GM21619 (cell line): ENCODE measurements around the gene PEX19.
A peak's percentile ranks its signal among the peaks of the same experiment; 100 is the strongest.
"Not testable (repeated sequence)": the region's sequence is repeated elsewhere in the genome, so short reads cannot be mapped to it uniquely, and the experiment has no call there.

Experiments
- ATAC-seq: cut with Tn5 transposase; IDR thresholded peaks from one replicate; pipeline ENCODE4 v1.9.1; 2021; ENCODE audit not compliant: unreplicated experiment

Gene PEX19, protein sequence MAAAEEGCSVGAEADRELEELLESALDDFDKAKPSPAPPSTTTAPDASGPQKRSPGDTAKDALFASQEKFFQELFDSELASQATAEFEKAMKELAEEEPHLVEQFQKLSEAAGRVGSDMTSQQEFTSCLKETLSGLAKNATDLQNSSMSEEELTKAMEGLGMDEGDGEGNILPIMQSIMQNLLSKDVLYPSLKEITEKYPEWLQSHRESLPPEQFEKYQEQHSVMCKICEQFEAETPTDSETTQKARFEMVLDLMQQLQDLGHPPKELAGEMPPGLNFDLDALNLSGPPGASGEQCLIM

DNA sequence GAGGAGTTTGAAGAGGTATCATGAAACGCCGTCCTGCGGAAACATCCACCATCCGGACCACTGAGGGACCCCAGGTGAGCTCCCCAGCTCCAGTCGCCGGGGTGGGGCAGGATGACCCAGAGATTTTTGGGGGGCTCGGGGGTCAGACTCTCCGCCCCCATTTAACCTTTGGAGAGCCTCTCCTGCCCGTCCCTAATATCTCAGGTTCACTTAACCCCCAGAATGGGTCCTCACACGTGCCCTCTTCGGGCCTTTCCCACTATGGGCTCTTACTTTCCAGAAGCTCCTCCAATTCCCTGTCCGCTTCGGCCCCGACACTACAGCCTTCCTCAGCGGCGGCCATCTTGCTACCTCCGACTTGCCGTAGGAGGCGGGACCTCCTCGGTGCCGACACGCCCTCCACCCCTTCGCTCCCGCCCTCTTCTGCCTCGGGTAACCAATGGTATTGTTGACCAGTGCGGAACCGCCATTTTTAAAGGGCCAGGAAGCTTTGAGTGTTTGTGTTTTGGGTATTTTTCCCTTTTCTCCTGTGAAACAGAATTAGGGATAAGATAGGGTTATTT lies at the start of gene PEX19:
Gene PEX19, minus strand, starts transcription at position 352 of the 563 bp plus-strand sequence. Its CDS starts 9 bp downstream, at position 343.
- ATAC-seq, result peak; percentile 92

DNA sequence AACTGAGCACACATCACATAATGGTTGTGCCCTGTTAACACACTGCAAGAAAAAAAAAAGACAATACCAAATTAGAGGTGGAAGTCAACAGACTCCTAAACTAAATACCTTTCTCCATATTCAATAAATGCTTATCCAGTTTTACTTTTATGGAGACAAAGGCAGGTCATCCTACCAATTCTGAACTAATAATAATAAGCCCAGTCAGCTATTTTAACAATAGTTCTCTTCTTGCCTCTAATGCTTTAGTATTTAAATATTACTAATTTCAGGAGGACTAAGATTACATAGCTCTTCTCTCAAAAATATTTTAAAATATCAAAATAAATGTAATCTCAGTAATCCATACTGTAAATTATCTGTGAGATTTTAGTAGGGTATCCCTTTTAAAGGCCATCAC lies 47.6 kb upstream of the PEX19 start:
- ATAC-seq, result no peak

DNA sequence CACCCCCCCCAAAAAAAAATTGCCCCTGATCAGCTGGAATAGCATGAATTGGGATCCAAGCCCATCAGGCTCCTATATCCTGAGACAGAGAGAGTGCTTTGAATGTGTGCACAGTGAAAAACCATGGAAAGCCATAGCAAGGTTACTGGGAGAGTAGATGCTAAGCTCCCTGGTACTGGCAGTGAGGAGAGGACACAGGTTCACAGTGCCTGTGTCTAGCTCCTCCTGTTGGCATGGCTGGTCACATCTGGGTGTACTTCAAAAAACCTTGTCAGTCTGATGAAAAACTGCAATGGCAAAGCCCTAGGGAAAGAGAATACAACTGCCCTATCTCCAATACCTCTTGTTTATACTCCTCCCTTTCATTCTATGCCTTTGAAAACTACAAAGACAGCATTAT lies 45.2 kb upstream of the PEX19 start:
- ATAC-seq, result no peak

DNA sequence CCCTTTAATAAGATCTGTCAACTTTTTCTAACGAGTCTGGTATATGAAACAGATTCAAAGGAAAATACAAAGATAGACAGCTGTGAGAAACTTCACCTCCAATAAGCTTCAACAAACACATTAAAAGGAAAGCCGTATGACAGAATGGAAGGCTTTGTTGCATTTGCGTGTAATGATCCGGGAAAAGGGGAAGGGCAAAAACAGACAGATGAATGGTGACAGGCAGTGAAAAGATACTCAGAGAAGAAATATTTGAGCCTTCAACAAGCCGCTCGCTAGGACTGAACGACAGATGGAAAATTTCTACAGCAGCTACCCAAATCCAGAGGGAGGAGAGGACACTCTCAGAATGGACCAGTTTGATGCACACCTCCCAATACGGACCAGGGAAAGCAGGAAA lies 43.3 kb upstream of the PEX19 start:
- no peak for ATAC-seq

DNA sequence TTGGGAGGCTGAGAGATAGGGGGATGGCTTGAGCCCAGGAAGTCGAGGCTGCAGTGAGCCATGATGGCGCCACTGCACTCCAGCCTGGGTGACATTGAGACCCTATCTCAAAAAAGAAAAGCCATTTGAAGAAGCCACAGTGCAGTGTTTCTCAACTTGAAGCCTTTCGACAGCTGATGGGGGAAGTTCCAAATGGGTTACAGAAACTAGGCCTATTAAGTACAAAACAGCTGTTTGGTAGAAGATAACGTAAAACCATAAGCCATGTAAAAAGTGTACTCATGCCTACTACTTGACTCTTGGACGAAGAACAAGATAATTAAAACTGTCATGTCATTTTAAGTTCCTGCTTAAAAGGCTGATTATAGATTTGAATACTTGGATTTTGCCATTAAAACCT lies 41.5 kb upstream of the PEX19 start:
- ATAC-seq, result no peak

DNA sequence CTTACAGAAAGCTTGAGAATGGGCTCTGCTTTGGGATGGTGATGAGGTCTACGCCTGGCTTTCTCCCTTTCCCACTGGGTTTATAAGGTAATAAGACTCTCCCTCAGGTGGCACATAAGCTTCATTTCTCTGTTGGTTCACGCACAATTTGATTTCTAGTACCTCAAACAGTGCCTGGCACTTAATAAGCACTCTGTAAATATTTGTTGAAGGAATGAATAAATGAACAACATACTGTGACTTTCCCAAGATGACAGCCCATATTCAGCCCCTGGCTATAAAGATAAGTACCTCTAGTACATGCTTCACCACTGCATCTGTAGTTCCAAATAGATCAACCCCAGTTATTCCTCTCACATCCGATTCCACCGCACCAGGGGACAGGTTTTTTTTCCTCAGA lies 40.3 kb upstream of the PEX19 start:
- no peak for ATAC-seq

DNA sequence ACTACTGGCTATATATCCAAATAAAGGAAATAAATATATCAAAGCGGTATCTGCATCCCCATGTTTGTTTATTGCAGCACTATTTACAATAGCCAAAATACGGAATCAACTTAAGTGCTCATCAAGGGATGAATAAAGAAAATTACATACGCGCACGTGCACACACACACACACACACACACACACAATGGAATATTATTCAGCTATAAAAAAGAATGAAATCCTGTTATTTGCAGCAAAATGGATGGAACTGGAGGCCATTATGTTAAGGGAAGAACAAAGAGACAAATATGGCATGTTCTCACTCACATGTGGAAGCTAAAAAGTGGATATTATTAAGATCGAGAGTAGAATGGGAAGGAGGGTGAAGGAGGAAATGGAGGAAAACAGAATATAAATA lies 37.9 kb upstream of the PEX19 start:
- ATAC-seq, result no peak

DNA sequence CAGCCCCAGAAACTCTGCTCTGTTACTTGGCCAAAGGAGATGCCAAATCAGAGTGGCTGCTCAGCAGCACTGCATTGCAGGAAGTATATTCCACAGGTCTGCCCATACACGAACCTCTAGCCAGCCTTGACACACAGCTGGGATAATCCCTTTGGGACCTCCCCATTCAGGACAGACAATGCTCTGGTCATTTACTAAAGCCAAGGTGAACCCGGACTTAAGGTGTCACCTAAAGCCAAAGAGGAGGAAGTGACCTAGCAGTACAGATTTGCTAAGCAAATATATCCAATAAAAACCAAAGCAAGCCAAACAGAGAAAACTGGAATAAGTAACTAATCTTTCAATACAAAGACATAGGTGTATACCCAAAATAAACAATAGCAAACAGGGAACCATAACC lies 30.4 kb upstream of the PEX19 start:
- ATAC-seq, result no peak

DNA sequence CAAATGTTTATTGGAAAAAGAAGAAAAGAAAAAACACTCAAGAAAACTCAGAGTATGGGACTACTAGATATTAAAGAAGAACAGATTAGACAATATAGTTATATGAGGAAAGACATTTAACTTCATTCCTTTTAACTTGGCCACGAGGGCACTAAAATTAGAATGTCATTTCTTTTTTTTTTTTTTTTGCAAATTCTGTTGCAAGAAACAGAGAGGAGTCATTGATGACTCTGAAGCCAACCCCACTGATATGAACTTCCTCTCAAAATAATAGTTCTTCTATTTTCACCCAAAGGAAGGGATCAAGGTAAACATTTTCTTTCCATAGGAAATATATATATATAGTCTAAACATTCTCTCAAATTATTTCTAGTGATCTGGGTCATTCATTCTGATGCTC lies 24.6 kb upstream of the PEX19 start:
- no peak for ATAC-seq

DNA sequence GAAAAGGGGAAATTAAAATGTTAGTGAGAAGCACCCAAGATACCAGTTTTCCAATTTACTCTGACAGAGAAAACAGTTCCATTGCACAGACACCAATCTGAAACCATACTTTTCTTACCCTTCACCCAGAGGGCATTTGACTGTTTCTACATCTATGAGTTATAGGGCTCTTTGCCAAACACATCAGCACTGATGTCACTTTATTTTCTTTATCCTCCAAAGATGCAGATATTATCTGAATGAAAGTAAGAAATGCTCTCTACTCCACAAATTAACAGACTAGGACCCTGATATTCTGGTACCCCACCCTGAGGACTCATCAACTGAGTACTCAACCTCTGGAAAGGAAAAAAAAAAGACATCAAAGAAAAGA lies 24.2 kb upstream of the PEX19 start:
- no peak for ATAC-seq

DNA sequence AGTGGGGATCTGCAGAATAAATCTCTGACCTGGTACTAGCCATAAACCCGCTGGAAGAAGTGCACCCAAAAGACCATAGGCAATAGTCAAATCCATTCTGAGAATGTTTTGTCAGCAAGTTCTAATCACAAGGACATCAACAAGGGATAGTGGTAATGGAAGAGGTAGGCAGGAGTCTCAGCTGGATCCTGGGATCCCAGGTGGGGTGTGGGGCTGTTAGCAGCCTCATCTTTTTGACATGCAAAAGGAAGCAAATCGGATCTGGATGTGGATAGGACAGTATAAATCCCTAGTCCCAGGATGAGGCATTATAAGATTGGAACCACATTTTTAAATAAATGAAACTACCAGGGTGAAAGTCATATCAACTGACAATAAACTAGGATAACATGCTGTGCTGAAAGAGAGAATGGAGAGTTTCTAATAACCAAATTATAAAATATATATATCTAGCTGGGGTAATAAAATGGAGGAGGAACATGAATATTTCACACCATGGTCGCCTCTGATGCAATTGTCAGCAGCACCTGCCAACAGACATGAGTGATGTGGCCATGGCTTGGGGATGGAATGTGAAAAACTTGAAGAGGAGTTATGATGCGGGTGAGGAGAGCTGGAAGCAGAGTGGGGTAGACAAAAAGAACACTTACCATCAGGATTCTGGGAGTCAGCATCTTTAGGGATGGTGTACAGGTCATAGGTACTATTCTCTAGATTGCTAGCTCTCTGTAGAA lies 23.7 kb upstream of the PEX19 start:
- ATAC-seq, result no peak

DNA sequence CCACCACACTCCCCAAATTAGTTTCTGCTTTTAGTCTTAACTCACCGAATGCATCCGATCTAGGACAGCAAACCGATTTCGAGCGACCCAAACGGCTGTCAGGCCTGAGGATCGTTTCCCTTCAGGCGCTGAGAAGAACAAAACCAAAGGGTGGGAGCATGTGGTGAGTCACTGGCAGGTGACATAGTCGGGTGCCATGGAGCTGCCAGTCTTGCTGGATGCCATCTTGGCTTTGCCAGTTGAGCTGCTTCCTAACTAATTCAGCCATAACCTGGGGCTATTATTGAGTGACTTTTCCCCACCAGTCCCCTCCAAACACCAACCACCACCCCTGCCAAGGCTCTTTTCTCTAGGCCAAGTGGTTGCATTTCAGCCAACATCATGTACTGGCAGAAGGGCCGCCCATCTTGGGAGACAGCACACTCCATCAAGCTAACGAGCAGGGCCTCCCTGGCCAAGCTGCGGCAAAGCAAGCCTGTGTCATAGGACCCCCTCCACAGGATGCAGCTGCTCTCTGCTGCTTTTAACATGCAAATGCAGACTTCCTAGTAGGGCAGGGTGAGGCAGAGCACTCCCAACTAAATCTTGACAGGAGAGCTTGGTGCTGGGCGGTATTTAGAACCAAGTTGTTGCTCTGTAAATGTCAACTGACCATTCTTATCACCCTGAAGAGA lies 22.3 kb upstream of the PEX19 start:
- ATAC-seq, result no peak

DNA sequence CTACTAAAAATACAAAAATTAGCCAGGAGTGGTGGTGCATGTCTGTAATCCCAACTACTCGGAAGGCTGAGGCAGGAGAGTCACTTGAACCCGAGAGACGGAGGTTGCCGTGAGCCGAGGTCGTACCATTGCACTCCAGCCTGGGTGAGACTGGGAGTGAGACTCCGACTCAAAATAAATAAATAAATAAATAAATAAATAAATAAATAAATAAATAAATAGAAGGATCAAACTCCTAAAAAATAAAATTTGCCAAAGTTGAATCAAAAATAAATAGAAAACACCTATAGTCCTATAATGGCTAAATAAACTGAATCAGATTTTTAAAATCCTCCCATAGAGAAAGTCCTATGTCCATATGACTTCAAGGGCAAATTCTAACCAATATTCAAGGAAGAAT lies 15.2 kb upstream of the PEX19 start:
- no peak for ATAC-seq

DNA sequence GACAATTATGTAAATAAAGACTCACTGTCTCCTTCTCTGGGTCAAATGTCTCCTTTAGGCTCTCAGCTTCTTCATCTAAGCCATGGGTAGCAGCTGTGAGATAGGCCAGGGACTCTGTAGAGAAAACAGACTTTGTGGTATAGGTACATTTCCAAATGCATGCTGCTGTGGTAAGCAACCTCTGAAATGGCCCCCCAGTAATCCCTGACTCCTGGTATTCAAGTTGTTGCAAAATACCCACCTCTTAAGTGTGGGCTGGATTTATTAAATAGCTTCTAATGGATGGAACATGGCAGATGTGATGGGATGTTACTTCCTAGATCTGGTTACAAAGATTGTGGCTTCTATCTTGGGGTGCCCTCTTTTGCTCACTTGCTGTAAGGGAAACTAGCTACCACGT lies 11.1 kb upstream of the PEX19 start:
- ATAC-seq, result no peak

DNA sequence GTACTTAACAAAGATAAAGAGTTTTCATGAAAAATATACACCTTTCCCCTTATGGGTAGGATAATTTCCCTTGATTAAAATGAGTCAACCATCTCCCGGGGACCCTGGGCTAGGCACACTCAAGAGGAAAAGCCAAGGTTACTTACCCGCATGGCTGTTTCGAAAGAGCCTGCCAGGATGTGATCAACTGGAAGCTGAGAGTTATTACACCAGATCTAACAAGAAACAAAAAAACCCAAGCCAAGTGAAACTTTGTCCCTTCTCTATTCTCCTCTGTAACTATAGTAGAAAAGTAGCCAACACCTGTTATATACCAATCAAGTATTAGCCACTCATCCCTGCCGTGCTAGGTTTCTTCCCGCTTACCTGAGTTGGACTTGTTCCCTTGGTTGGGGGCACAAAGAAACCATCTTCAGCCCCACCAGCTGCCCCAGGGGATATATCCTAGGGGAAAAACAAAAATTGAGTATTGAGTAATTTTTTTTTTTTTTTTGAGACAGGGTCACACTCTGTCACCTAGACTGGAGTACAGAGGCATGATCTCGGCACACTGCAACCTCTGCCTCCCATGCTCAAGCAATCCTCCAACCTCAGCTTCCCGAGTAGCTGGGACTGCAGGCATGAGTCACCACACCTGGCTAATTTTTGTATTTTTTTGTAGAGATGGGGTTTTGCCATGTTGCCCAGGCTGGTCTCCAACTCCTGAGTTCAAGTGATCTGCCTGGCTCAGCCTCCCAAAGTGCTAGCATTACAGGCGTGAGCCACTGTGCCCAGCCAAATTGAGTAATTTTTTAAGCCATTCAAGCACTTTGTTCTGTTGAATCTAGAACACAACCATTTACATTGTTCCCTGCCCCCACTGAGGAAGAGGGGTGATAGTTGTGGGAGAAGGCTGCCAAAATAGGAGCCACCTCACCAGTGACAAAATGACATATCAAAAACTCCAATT lies 8.4 kb upstream of the PEX19 start:
- ATAC-seq, result no peak

DNA sequence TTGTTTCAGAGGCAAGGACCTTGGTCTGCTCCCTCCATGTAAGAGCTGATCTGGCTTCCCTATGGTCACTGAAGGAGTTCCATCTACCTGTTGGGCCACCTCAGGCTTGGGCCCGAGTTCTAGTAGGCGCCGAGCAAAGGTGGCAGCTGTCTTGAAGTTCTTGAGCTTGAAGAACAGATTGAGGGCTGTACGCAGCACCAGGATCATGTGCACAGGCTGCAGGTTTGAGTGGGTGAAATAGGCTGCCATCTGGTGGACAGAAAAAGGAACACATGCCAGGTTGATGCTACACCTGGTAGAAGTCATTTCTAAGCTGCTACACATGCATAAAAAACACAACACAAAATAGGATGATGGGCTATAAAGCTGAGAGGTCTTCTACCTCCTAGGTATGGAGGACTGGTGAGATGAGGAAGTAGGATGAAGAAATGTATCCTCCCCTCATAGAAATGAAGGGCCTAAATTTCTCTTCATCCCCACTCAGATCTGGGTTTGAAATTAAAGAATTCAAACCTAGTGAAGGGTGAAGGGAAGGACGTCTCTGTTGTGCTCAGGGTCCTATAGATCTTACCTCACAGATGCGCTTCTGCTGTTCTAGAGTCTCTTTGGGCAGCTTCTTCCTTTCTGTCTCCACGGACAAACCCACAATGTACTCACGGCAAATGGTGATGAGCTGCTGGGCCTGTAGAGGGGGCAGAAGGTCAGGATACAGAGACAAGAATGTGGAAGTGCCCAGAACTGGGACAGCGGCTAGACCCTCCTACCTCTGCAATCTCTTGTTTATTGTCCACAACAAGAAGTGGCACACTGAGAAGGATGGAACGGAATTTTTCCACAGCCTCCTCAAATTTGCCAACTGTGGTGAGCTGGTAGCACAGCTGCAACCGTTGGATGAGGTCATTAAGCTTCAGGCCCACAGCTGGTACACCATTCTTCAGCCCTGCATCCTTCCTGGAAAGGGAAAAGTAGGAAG lies 6.6 kb upstream of the PEX19 start:
- no peak for ATAC-seq

DNA sequence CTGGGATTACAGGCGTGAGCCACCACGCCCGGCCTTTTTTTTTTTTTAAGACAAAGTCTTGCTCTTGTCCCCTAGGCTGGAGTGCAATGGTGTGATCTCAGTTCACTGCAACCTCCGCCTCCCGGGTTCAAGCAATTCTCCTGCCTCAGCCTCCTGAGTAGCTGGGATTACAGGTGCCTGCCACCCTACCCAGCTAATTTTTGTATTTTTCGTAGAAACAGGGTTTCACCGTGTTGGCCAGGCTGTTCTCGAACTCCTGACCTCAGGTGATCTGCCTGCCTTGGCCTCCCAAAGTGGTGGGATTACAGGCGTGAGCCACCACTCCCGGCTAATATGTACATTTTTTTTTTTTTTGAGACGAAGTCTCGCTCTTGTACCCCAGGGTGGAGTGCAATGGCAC lies 2.8 kb upstream of the PEX19 start:
- ATAC-seq, result not testable (repeated sequence)

DNA sequence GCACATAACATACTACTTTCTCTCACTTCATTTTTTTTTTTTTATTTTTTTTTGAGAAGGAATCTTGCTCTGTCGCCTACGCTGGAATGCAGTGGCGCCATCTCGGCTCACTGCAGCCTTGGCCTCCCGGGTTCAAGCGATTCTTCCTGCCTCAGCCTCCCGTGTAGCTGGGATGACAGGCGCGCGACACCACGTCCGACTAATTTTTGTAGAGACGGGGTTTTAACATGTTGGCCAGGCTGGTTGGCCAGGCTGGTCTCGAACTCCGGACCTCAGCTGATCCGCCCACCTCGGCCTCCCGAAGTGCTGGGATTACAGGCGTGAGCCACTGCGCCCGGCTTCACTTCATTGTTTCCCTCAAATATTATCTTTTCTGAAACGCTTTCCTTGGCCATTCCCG lies 573 bp upstream of the PEX19 start:
- ATAC-seq, result no peak

DNA sequence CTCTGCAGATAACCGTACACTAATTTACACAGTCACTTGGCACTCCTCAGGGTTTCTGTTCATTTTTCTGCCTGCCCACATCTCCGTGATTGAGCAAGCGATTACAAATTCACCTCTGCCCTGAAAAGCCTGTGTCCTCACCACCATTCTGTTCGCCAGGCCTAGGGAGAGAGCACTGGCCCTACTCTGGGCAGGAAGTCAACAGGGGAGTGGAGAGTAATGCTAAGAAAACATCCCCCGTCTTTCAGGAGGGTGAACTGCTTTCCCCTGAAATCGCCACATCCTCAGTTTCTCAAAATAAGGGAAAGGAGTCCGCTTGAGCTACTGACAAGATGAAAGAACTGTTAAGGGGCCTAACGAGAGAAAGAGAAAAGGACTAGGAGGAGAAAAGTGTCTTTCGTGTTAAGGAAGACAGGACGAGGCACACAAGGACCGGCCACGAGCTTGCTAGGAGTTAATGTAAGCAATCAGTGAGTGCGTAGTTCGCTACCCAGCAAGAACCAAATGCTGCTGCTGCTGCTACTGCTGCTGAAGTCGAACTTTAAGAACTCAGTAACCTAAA lies 632 bp downstream of the PEX19 start:
- ATAC-seq, result peak; percentile 20
